SK-N-MC (cell line): ENCODE results near the gene COX11.
A peak's percentile ranks its signal among the peaks of the same experiment; 100 is the strongest.

ENCODE experiments used
- DNase-seq: peaks from one replicate; pipeline ENCODE4 v3.0.0-alpha.2; 2011; ENCODE audit warnings: low read depth, low spot score
- H3K27ac ChIP-seq: fragments of 200-600 bp; sonication (generic); 2 replicates; pipeline ENCODE4 v1.5.1; 2016; ENCODE audit warnings: mixed run types
- H3K36me3 ChIP-seq: fragments of 200-600 bp; sonication (generic); 2 replicates; pipeline ENCODE4 v1.6.1; 2017; ENCODE audit warnings: antibody characterized with exemption, low read length, mixed read lengths; ENCODE audit not compliant: insufficient read depth
- H3K4me3 ChIP-seq: fragments of 200-600 bp; sonication (generic); 2 replicates; pipeline ENCODE4 v1.5.1; 2016
- H3K9ac ChIP-seq: fragments of 200-600 bp; sonication (generic); 2 replicates; pipeline ENCODE4 v1.8.0; 2017; ENCODE audit warnings: mixed run types, mixed read lengths; ENCODE audit not compliant: insufficient read length
- H3K9me3 ChIP-seq: fragments of 200-600 bp; sonication (generic); 2 replicates; pipeline ENCODE4 v1.6.1; 2017; ENCODE audit warnings: low read depth, mild to moderate bottlenecking, antibody characterized with exemption, low read length, moderate library complexity, mixed read lengths
- EZH2 ChIP-seq: fragments of 200-600 bp; sonication (generic); IDR thresholded peaks from one replicate; pipeline ENCODE4 v1.6.1; 2017; ENCODE audit warnings: antibody characterized with exemption
- FOXP2 ChIP-seq: optimal IDR thresholded peaks from 2 replicates; pipeline ENCODE3; 2011; ENCODE audit warnings: mild to moderate bottlenecking, moderate library complexity; ENCODE audit not compliant: insufficient read depth; ENCODE audit errors: extremely low read length, control extremely low read depth
- POLR2AphosphoS5 ChIP-seq: IDR thresholded peaks from 2 replicates; pipeline ENCODE4 v1.6.1; 2012; ENCODE audit warnings: mild to moderate bottlenecking, low read depth, low read length, borderline replicate concordance

Gene COX11

DNA sequence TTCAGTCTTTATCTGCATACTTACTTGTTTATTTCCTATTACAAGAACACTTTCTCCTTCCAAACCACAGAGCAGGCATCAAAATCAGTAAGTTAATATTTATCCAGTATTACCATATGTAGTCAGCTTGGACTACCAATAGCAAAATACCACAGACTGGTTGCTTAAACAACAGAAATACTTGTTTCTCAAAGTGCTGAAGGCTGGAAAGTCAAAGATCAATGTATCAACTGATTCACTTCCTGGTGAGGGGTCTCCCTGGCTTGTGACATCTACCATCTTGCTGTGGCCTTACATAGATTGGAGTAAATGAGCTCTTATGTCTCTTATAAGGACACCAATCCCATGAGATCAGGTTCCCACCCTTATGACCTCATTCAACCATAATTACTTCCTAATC lies 2.7 kb upstream of the COX11 start:
- no peaks in the 10 kb centered on the region for H3K9me3 ChIP-seq
- peaks cover 2% of the 10 kb centered on the region for H3K36me3 ChIP-seq
- H3K4me3 ChIP-seq = no peak overlapping the region
- no peak overlapping the region for H3K27ac ChIP-seq
- TF ChIP-seq POLR2AphosphoS5 (no peak), EZH2 (no peak), FOXP2 (no peak)
- H3K9ac ChIP-seq = no peak overlapping the region
- DNase-seq = no peak

GRCh38 chr17:54969658-54970572 lies 1.5 kb upstream of the COX11 start:
- peak overlapping the region; percentile 96 for H3K4me3 ChIP-seq
- H3K36me3 ChIP-seq = peaks cover 11% of the 10 kb centered on the region
- no peak overlapping the region for H3K27ac ChIP-seq
- DNase-seq = no peak
- TF ChIP-seq POLR2AphosphoS5 (no peak), FOXP2 (no peak), EZH2 (no peak)
- peak overlapping the region; percentile 98 for H3K9ac ChIP-seq
- no peaks in the 10 kb centered on the region for H3K9me3 ChIP-seq

DNA sequence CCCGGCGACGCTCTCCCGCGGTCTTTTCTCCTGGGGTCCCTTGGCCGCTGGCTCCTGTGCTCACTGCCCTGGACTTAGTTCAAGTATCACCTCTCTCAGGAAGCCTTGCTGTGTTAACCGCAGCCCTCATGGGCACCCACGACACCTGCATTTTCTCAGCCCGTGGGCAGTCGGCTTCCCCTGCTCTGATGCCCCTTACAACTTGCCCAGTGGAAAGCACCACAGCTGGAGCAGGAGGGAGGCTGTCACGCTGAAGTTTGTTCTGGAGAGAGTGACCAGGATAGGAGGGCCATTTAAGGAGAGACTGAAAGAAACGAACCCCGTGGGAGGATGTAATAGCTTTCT lies 506 bp upstream of the COX11 start:
- no peak for DNase-seq
- peak overlapping the region; percentile 96 for H3K4me3 ChIP-seq
- H3K9me3 ChIP-seq = no peaks in the 10 kb centered on the region
- peaks cover 21% of the 10 kb centered on the region for H3K36me3 ChIP-seq
- peak overlapping the region; percentile 35; the same call in 1 of the 2 replicates for H3K27ac ChIP-seq
- H3K9ac ChIP-seq = peak overlapping the region; percentile 98
- TF ChIP-seq FOXP2 (no peak), POLR2AphosphoS5 (no peak), EZH2 (no peak)

DNA sequence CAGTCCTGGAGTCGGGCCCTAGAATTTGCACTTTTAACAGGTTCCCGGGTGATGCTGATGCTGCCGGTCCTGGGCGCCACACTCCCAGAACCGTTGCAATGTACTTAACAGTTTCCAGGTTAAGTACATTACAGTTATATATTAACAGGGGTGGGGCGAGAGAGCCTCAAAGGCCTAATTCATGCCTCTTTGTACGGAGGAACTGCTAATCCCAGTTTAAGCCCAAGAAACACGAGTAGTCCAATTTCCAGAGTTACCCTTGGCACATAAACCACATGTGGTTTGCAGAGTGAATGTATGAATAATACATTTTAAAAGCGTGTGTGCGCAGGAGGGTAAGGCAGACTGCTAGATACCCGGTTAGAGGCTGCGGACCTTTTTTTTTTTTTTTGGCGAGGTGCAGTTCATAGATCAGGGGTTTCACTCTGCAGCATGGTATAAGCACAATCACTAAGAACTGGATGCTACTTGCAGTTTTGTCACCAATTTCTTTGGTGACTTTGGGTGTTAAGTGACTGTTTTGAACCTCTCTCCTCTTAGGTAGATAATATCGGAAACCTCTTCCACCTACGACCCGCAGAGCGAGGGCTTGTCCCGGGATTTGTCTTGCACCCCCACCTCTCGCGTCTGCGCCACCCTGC lies 713 bp downstream of the COX11 start:
- peak overlapping the region; percentile 96 for H3K4me3 ChIP-seq
- H3K36me3 ChIP-seq = peaks cover 33% of the 10 kb centered on the region
- TF ChIP-seq POLR2AphosphoS5 = no peak
- TF ChIP-seq FOXP2 = no peak
- TF ChIP-seq EZH2 = no peak
- no peaks in the 10 kb centered on the region for H3K9me3 ChIP-seq
- no peak for DNase-seq
- H3K9ac ChIP-seq = peak overlapping the region; percentile 98
- H3K27ac ChIP-seq = no peak overlapping the region

GRCh38 chr17:54956791-54957190 lies 11.7 kb downstream of the COX11 start:
- Histone ChIP-seq H3K9ac (no peak overlapping the region), H3K27ac (no peak overlapping the region), H3K36me3 (peaks cover 70% of the 10 kb centered on the region), H3K9me3 (no peaks in the 10 kb centered on the region), H3K4me3 (no peak overlapping the region)
- no peak for DNase-seq
- TF ChIP-seq EZH2 = no peak
- no peak for TF ChIP-seq FOXP2
- TF ChIP-seq POLR2AphosphoS5 = peak; percentile 47

GRCh38 chr17:54951286-54951685 lies 17.2 kb downstream of the COX11 start:
- no peak overlapping the region for H3K9ac ChIP-seq
- H3K36me3 ChIP-seq = peaks cover 77% of the 10 kb centered on the region
- TF ChIP-seq FOXP2 (no peak), EZH2 (no peak), POLR2AphosphoS5 (no peak)
- no peaks in the 10 kb centered on the region for H3K9me3 ChIP-seq
- H3K4me3 ChIP-seq = no peak overlapping the region
- no peak for DNase-seq
- no peak overlapping the region for H3K27ac ChIP-seq

DNA sequence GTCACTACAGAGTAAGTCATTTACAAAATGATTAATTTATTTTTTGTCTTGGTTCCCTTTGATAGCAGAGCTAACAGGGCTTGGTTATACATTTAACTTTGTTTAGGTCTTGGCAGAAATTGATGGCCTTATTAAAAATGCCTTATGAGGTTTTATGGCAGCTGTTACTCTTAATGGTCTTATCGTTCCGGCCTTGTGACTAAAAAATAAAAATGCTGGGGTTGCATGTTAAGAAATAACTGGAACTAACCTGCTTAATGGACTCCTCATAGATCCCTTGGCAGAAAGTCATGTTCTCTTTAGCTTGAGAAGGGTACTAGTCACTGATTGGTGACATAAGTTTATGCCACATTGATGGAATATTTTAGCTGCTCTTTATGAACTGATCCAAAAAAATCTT lies 18.3 kb downstream of the COX11 start:
- Histone ChIP-seq H3K9ac (no peak overlapping the region), H3K9me3 (no peaks in the 10 kb centered on the region), H3K4me3 (no peak overlapping the region), H3K27ac (no peak overlapping the region), H3K36me3 (peaks cover 83% of the 10 kb centered on the region)
- DNase-seq = no peak
- TF ChIP-seq FOXP2 (no peak), EZH2 (no peak), POLR2AphosphoS5 (no peak)

- Histone ChIP-seq H3K9me3 (no peaks in the 10 kb centered on the region), H3K4me3 (no peak overlapping the region), H3K9ac (no peak overlapping the region), H3K27ac (no peak overlapping the region), H3K36me3 (peaks cover 80% of the 10 kb centered on the region)
- no peak for DNase-seq
- TF ChIP-seq FOXP2 = no peak
Measured at GRCh38 chr17:54948380-54948779, 20.1 kb downstream of the COX11 start.
